Measurements from ENCODE around the gene THRAP3.
A peak's percentile ranks its signal among the peaks of the same experiment; 100 is the strongest.
"Not testable (repeated sequence)": the region's sequence is repeated elsewhere in the genome, so short reads cannot be mapped to it uniquely, and the experiment has no call there.

Gene THRAP3

GRCh38 chr1:36223381-36223995, 755 bp upstream of the THRAP3 start:
- no peak for TF ChIP-seq CTCF (IDR thresholded peaks at IDR 0.05; ENCODE audit: low read depth, low read length)
- no peak for DNase-seq (ENCODE audit: extremely low read depth, low read depth)

- TF ChIP-seq CTCF (IDR thresholded peaks at IDR 0.05; ENCODE audit: low read depth, low read length), result peak; percentile 40
These were observed 467 bp downstream of the THRAP3 start for GRCh38 chr1:36224537-36225282.

GRCh38 chr1:36225283-36225899, 1.1 kb downstream of the THRAP3 start:
- no peak for DNase-seq (ENCODE audit: extremely low read depth, low read depth)
- TF ChIP-seq CTCF (IDR thresholded peaks at IDR 0.05; ENCODE audit: low read depth, low read length), result no peak

More at GRCh38 chr1:36224537-36225282, 467 bp downstream of the THRAP3 start:
- peak; percentile 56 for DNase-seq (ENCODE audit: extremely low read depth, low read depth)

GRCh38 chr1:36230279-36230678, 6.0 kb downstream of the THRAP3 start:
- not testable (repeated sequence) for DNase-seq (ENCODE audit: extremely low read depth, low read depth)

DNA sequence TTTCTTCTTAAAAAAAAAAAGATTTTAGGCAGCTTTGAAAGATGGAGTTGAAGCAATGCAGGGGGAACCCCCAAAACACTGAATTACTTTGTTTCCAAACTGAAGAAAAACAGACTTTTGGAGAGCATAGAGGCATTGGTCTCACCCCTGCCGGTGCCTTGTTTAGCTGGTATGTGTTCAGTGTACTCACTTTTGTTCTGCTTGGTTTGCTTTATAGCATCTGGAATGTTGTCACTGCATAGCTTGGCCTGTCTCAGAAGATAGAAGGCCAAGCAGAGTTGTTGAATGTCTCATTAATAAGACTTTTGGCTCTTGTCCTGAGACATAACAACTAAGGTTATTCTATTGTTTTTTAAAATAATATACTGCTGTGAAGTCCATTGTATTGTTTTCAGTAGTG, 6.9 kb downstream of the THRAP3 start:
- no peak for TF ChIP-seq CTCF (IDR thresholded peaks at IDR 0.05; ENCODE audit: low read depth, low read length)
- no peak for DNase-seq (ENCODE audit: extremely low read depth, low read depth)

GRCh38 chr1:36232212-36233095, 8.2 kb downstream of the THRAP3 start:
- TF ChIP-seq CTCF (IDR thresholded peaks at IDR 0.05; ENCODE audit: low read depth, low read length), result no peak
- DNase-seq (ENCODE audit: extremely low read depth, low read depth), result no peak

DNA sequence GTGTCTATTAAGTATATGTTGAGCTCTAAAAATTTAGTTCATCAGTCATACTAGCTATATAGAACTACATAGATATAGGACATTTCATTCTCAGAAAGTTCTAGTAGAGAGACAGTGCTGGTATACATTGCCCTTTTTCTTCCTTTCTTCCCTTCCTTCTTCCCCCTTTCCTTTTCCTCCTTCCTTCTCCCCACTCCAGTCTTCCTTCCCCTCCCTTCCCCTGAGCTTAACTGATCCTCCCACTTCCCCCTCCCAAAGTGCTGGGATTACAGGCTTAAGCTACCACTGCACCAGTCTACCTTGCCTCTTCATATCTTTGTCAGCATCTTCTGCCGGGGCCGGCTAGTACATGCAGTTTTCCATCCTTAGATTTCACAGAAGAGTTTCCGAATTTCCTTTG, 12.1 kb downstream of the THRAP3 start:
- TF ChIP-seq CTCF (IDR thresholded peaks at IDR 0.05; ENCODE audit: low read depth, low read length), result no peak
- no peak for DNase-seq (ENCODE audit: extremely low read depth, low read depth)
